ENCODE results near the gene GRK6.
"Not testable (repeated sequence)": the region's sequence is repeated elsewhere in the genome, so short reads cannot be mapped to it uniquely, and the experiment has no call there.

GRK6 gene

DNA sequence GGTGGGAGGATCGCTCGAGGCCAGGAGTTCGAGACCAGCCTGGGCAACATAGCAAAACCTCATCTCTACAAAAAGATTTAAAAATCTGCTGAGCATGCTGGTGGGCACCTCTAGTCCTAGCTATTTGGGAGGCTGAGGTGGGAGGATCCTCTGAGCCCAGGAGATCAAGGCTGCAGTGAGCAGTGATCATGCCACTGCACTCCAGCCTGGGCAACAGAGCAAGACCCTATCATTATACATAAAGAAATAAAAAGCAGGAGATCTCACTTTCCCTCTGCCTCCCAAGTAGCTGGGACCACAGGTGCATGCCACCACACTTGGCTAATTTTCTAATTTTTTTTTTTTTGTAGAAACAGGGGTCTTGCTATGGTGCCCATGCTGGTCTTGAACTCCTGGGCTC is 59.3 kb downstream of the GRK6 start:
- not testable (repeated sequence) for DNase-seq (ENCODE audit: low read depth in 3 of 3)

DNA sequence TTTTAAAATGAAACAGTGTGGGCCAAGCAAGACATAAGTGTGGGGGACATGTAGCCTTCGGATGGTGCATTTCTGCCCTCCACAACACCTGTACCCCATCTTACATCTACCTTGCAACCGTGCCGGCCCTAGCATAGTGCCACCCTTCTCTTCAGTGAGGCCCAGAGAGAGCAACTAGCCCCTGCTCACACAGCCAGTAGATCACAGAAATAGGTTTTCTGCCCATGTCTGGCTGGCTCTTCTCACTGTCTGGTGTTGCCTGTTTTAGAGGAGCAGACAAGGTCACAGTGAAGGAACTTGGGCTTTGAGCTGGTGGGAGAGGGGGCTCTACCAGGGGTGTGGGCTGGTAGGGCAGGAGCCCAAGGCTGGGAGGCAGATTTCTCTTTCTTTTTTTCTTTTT is 59.8 kb downstream of the GRK6 start:
- no peak for DNase-seq (ENCODE audit: low read depth in 3 of 3)

DNA sequence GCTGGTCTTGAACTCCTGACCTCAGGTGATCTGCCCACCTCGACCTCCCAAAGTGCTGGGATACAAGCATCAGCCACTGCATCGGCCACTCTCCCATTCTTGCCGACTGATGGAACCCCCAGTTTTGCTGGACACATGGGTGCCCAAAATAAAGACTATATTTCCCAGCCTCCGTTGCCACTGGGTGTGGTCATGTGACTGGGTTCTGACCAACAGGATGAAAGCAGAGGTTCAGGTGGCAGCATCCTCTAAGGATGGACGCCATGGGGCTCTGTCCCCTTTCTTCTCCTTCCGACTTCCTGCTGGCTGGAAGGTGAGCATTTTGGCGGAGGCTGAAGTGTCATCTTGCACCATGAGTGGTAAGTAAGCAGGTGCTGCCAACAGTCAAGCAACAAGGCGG is 60.7 kb downstream of the GRK6 start:
- DNase-seq (ENCODE audit: low read depth in 3 of 3) = no peak

DNA sequence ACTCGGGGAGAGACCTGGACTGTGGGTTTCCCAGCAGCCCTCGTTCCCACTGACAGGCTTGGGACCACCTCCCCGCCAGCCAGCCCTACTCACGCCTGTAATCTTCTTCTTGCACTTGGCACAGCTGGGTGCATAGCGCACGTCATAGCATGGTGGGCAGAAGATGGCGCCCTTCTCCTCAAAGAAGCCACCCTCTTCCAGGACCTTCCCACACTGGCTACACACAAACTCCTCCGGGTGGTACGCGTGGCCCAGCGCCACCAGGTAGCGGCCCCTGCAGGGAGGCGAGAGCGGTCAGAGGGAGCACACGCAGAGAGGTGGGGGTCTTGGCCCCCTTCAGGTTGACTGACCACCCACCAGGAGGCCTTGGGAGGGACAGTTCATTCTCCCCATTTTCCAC is 61.5 kb downstream of the GRK6 start:
- DNase-seq (ENCODE audit: low read depth in 3 of 3) = no peak

DNA sequence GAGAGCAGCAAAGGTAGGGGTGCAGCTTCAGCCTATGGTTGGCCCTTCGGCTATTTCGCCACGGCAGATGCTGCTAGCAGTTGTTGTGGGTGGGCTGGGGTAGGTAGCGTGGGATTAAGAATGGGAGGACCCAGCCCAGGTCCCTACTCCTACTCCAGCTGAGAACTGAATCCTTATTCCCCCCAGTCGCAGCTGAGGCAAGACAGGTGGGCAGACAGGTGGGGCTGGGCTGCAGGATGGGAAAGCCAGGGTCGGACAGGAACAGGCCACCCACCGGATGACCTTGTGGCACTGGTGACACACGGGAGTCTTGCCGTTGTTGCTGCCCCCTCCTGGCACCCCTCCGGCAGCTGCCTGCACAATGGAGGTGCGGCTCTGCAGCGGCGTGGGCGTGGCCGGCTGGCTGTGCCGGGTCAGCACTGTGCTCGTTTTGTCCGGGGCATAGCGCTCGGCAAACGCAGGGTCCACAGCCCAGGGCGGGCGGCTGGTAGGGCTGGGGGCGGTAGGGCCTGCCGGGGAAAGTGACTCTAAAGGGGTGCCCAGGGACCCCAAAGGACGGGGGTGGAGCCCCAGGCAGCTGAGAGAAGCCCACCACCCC is 62.7 kb downstream of the GRK6 start:
- DNase-seq (ENCODE audit: low read depth in 3 of 3) = no peak

DNA sequence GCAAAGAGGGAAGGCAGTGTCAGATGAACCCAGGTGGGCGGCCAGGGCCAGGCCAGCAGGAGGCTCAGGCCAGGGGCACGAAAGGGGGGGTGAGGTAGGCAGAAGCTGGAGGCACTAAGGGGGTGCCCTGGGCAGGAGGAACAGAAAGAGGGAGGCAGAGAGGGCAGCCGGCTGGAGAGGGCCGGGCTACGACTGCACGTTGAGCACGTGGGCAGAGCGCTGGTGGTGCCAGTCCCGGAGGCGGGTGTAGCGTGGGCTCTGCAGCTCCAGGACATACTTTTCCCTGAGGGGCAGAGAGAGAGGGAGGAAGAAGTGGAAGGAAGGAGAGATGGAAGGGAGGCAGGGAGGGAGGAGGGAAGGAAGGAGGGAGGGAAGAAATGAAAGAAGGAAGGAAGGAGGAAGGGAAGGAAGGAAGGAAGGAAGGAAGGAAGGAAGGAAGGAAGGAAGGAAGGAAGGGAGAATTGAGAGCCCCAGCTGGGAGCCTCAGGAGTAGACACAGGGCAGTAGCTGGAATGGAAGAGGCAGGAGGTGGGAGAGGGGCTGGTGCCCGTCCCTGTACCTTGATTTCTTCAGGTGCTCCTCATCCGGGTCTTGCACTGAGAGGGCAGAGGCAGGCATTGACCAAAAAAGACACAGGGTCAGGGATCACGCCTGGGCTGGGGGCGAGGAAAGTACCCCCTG is 64.0 kb downstream of the GRK6 start:
- no peak for DNase-seq (ENCODE audit: low read depth in 3 of 3)

DNA sequence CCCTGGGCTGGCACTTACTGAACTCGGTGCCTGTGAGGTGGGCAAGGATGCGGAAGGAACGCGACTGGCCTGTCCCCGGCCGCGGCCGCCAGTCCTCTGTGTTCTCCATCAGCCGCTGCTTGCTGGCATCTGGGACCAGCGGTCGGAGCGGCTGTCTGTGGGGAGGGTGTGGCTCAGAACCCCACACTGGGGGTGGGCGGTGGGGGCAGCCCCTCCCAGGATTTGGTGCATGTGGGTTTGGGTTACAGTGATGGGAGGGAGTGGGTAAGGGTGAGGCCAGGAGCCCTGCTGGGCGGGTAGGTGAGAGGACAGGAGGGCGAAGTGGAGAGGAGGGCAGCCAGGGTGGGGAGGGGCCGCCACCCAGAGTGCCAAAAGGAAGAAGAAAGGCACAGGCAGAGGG is 64.5 kb downstream of the GRK6 start:
- no peak for DNase-seq (ENCODE audit: low read depth in 3 of 3)

DNA sequence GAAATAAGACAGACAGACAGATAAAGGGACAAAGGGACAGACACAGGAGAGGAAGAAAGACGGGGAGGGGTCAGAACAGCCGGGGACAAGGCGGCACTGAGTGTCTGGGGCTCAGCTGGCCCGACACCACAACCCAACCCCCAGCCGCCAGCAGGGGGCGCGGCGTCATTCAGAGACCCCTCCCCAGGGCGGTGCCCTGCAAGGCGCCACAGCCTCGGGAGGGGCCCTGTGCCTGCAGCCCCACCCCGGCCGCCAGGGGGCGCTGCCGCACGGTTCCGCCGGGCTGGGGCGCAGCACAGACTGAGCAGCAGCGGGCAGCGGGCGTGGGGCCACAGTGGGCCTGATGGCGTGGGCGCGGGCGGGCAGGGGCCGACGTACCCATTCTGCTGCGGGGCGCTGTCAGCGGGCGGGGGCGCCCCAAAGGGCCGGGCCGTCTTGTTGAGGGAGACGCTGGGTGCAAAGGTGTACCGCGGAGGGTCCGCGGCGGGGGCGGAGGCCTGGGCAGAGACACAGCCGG is 65.0 kb downstream of the GRK6 start:
- no peak for DNase-seq (ENCODE audit: low read depth in 3 of 3)

DNA sequence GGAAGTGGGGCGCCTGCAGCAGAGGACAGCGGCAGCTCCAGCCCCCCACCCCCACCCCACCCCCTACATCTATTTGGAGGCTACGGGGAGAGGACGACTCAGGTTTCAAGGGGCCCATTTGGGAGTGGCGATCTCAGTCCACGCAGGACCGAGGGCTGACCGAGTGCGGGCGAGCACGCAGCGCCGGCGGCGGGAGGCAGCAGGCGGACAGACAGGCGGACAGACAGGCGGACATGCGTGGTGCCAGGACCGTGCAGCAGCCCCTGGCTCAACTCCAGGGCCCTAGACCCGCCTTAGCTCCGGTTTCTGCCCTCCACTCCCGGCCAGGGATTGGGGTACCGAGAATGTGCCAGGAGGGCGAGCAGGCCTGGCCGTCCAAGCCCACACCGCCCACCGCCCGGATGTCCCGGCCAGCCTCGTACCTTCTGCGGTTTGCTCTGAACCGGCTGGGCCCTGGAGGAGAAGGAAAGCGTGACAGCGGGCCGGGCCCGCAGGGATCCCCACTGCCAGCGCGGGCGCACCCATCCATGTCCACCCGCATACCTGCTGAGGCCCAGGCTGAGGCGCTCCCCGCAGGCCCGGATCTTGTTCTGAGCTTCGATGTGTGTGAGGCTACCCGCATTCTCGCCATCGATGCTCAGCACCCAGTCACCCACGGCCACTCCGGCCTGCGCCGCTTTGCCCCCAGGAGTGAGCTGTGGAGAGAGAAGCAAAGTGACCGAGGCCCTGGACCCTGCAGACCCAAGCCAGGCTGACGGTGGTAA is 65.7 kb downstream of the GRK6 start:
- DNase-seq (ENCODE audit: low read depth in 3 of 3) = no peak

All from stimulated activated CD4-positive, alpha-beta T cell treated with anti-CD3 and anti-CD28 coated beads, TNF-alpha, amount 100 ng/mL, for 4 hours (primary cell).